ENCODE data around the gene ABHD8.

The ABHD8 gene

GRCh38 chr19:17338433-17339078 is 35.3 kb upstream of the ABHD8 start:
- DNase-seq (ENCODE audit: low read depth), result no peak
- in situ Hi-C loops (cut with HindIII; ENCODE audit: low sequenced_read_pairs), result no loop called here
- no peak for TF ChIP-seq CTCF (IDR thresholded peaks at IDR 0.05; ENCODE audit: low read depth, low read length, missing control alignments)
- H3K4me3 ChIP-seq (ENCODE audit: low read depth, low read length), result peak overlapping the region; percentile 79

GRCh38 chr19:17337675-17338432 is 34.6 kb upstream of the ABHD8 start:
- TF ChIP-seq CTCF (IDR thresholded peaks at IDR 0.05; ENCODE audit: low read depth, low read length, missing control alignments), result no peak
- DNase-seq (ENCODE audit: low read depth), result no peak
- peak overlapping the region; percentile 79 for H3K4me3 ChIP-seq (ENCODE audit: low read depth, low read length)
- in situ Hi-C loops (cut with HindIII; ENCODE audit: low sequenced_read_pairs), result no loop called here

- peak; percentile 98 for DNase-seq (ENCODE audit: low read depth)
- in situ Hi-C loops (cut with HindIII; ENCODE audit: low sequenced_read_pairs), result no loop called here
- peak within 1 kb of the TSS; percentile 79 for H3K4me3 ChIP-seq (ENCODE audit: low read depth, low read length)
- TF ChIP-seq CTCF (IDR thresholded peaks at IDR 0.05; ENCODE audit: low read depth, low read length, missing control alignments), result no peak
Observed at GRCh38 chr19:17336872-17337674, 33.8 kb upstream of the ABHD8 start, which contains the start of gene GTPBP3. GTPBP3 (plus strand) TSS chr19:17337553; CDS start chr19:17337612, 59 bp downstream.

GRCh38 chr19:17335575-17335974 is 32.4 kb upstream of the ABHD8 start:
- no peak overlapping the region for H3K4me3 ChIP-seq (ENCODE audit: low read depth, low read length)
- in situ Hi-C loops (cut with HindIII; ENCODE audit: low sequenced_read_pairs), result no loop called here
- no peak for TF ChIP-seq CTCF (IDR thresholded peaks at IDR 0.05; ENCODE audit: low read depth, low read length, missing control alignments)
- DNase-seq (ENCODE audit: low read depth), result no peak

GRCh38 chr19:17334414-17335409 is 31.5 kb upstream of the ABHD8 start, which contains the start of gene ANO8:
ANO8 (minus strand) TSS chr19:17334855; CDS start chr19:17334670, 185 bp downstream.
- in situ Hi-C loops (cut with HindIII; ENCODE audit: low sequenced_read_pairs), result no loop called here
- TF ChIP-seq CTCF (IDR thresholded peaks at IDR 0.05; ENCODE audit: low read depth, low read length, missing control alignments), result no peak
- peak within 1 kb of the TSS; percentile 77 for H3K4me3 ChIP-seq (ENCODE audit: low read depth, low read length)
- peak; percentile 96 for DNase-seq (ENCODE audit: low read depth)
